Loucy (cell line): Measurements from ENCODE around the gene LRRTM4.

Experiments used
- H2AFZ ChIP-seq: fragments of 200-600 bp; sonication (generic); 2 replicates; pipeline ENCODE4 v1.6.0; 2016; ENCODE audit warnings: antibody characterized with exemption, mild to moderate bottlenecking, low read length, moderate library complexity
- H3F3A ChIP-seq: fragments of 200-600 bp; 2 replicates; pipeline ENCODE4 v1.6.0; 2016; ENCODE audit warnings: antibody characterized with exemption, low read depth, mild to moderate bottlenecking
- H3K27me3 ChIP-seq: fragments of 200-600 bp; sonication (generic); 2 replicates; pipeline ENCODE4 v1.6.1; 2014; ENCODE audit warnings: low read length, mild to moderate bottlenecking; ENCODE audit not compliant: insufficient read depth, poor library complexity, severe bottlenecking
- H3K36me3 ChIP-seq: fragments of 200-600 bp; sonication (generic); 2 replicates; pipeline ENCODE4 v1.6.1; 2016; ENCODE audit warnings: low read length; ENCODE audit not compliant: insufficient read depth
- H3K4me1 ChIP-seq: fragments of 200-600 bp; sonication (generic); 2 replicates; pipeline ENCODE4 v1.5.1; 2014; ENCODE audit warnings: low read length, mild to moderate bottlenecking; ENCODE audit not compliant: insufficient read depth, poor library complexity, severe bottlenecking
- H3K4me2 ChIP-seq: fragments of 200-600 bp; sonication (generic); 2 replicates; pipeline ENCODE4 v1.6.0; 2014; ENCODE audit warnings: antibody characterized with exemption, low read length, low read depth, mild to moderate bottlenecking; ENCODE audit not compliant: poor library complexity, severe bottlenecking
- H3K4me3 ChIP-seq: fragments of 200-600 bp; sonication (generic); 2 replicates; pipeline ENCODE4 v1.5.1; 2014; ENCODE audit warnings: low read length, mild to moderate bottlenecking, mixed read lengths; ENCODE audit not compliant: poor library complexity, severe bottlenecking
- H3K79me2 ChIP-seq: fragments of 200-600 bp; sonication (generic); 2 replicates; pipeline ENCODE4 v1.6.1; 2014; ENCODE audit warnings: low read length; ENCODE audit not compliant: insufficient read depth
- H3K9ac ChIP-seq: fragments of 200-600 bp; sonication (generic); 2 replicates; pipeline ENCODE4 v1.6.0; 2014; ENCODE audit warnings: mild to moderate bottlenecking, low read depth, low read length, moderate library complexity; ENCODE audit not compliant: poor library complexity, severe bottlenecking
- H3K9me2 ChIP-seq: fragments of 200-600 bp; sonication (generic); replicated peaks from 2 replicates; pipeline ENCODE4 v1.6.1; 2016; ENCODE audit warnings: low read depth, low read length, mixed read lengths
- H3K9me3 ChIP-seq: fragments of 200-600 bp; sonication (generic); 2 replicates; pipeline ENCODE4 v1.6.1; 2014; ENCODE audit warnings: mild to moderate bottlenecking, antibody characterized with exemption, low read length, low read depth; ENCODE audit not compliant: insufficient read depth
- H4K20me1 ChIP-seq: fragments of 200-600 bp; sonication (generic); 2 replicates; pipeline ENCODE4 v1.6.0; 2014; ENCODE audit warnings: antibody characterized with exemption, low read length, mild to moderate bottlenecking; ENCODE audit not compliant: insufficient read depth, poor library complexity, severe bottlenecking
- CTCF ChIP-seq: fragments of 200-600 bp; sonication (generic); conservative IDR thresholded peaks from 2 replicates; pipeline ENCODE4 v1.5.1; 2014; ENCODE audit warnings: mild to moderate bottlenecking, antibody characterized with exemption, low read length
- EZH2phosphoT487 ChIP-seq: fragments of 200-600 bp; IDR thresholded peaks from 2 replicates; pipeline ENCODE4 v1.6.1; 2018; ENCODE audit warnings: antibody characterized with exemption, mild to moderate bottlenecking, moderate library complexity, borderline replicate concordance

The LRRTM4 gene

DNA sequence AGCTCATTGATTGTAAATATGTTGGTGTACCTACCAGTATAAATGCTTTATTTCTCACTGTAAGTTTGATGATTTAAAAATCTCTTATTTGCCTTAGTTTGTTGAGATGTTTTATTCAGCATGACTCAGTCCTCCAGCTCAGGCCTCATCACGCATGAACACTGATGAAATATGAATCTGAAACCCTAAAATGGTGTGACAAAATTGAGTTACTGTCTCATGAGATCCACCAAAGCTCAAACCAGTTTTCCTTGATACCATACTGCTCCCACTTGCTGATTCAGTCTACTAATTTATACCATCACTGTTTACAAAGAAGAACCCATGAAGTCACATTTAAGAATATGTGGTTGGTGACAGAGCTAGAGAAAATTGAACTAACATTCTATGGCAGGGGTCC lies 524.9 kb downstream of the LRRTM4 start:
- Histone ChIP-seq H4K20me1 (no peaks in the 10 kb centered on the region), H3K4me1 (no peaks in the 10 kb centered on the region), H3K27me3 (no peaks in the 10 kb centered on the region), H3K36me3 (no peaks in the 10 kb centered on the region), H3F3A (no peaks in the 10 kb centered on the region), H3K9ac (no peak overlapping the region), H3K9me3 (no peaks in the 10 kb centered on the region), H2AFZ (no peak overlapping the region), H3K9me2 (no peaks in the 10 kb centered on the region), H3K79me2 (no peaks in the 10 kb centered on the region), H3K4me3 (no peak overlapping the region), H3K4me2 (no peak overlapping the region)
- TF ChIP-seq EZH2phosphoT487 (no peak), CTCF (no peak)

GRCh38 chr2:76985387-76986136 lies 536.6 kb downstream of the LRRTM4 start:
- H4K20me1 ChIP-seq, result no peaks in the 10 kb centered on the region
- H3K4me2 ChIP-seq, result no peak overlapping the region
- H2AFZ ChIP-seq, result no peak overlapping the region
- H3K9me3 ChIP-seq, result no peaks in the 10 kb centered on the region
- no peaks in the 10 kb centered on the region for H3K79me2 ChIP-seq
- H3K4me1 ChIP-seq, result no peaks in the 10 kb centered on the region
- no peak for TF ChIP-seq EZH2phosphoT487
- TF ChIP-seq CTCF, result no peak
- no peaks in the 10 kb centered on the region for H3K27me3 ChIP-seq
- H3K9me2 ChIP-seq, result no peaks in the 10 kb centered on the region
- H3K36me3 ChIP-seq, result no peaks in the 10 kb centered on the region
- no peaks in the 10 kb centered on the region for H3F3A ChIP-seq
- H3K4me3 ChIP-seq, result no peak overlapping the region
- H3K9ac ChIP-seq, result no peak overlapping the region

DNA sequence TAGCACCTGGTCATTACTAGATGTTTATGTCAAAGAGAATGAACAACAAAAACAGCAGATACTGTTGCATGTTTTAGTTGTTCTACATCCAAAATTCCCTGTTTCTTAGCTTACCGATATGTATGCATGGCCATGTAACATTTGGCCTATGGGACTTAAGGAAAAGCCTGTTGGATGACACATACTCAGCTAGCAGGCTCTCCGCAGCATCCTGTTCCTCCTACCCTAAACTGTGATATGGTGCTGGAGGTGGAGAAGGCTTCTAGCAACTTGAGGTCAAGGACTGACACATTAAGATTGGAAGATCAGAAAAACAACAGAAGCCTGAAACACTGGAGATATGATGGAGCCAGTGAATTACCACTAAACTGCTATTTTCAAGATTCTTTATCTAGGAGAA lies 537.8 kb downstream of the LRRTM4 start:
- no peak overlapping the region for H3K4me2 ChIP-seq
- no peaks in the 10 kb centered on the region for H3K9me3 ChIP-seq
- no peaks in the 10 kb centered on the region for H3F3A ChIP-seq
- no peak overlapping the region for H3K9ac ChIP-seq
- no peaks in the 10 kb centered on the region for H3K36me3 ChIP-seq
- no peak overlapping the region for H2AFZ ChIP-seq
- no peaks in the 10 kb centered on the region for H3K27me3 ChIP-seq
- no peak for TF ChIP-seq CTCF
- no peak for TF ChIP-seq EZH2phosphoT487
- H3K4me3 ChIP-seq, result no peak overlapping the region
- no peaks in the 10 kb centered on the region for H3K9me2 ChIP-seq
- no peaks in the 10 kb centered on the region for H3K79me2 ChIP-seq
- H4K20me1 ChIP-seq, result no peaks in the 10 kb centered on the region
- H3K4me1 ChIP-seq, result no peaks in the 10 kb centered on the region
